Measurements from ENCODE around the gene GPC6.

GPC6 gene

GRCh38 chr13:93975242-93975641 lies 748.6 kb downstream of the GPC6 start:
- no peak for DNase-seq (ENCODE audit: extremely low read depth, low read depth)
- TF ChIP-seq CTCF (IDR thresholded peaks at IDR 0.05; ENCODE audit: low read depth, low read length), result no peak

GRCh38 chr13:93976528-93976927 lies 749.9 kb downstream of the GPC6 start:
- DNase-seq (ENCODE audit: extremely low read depth, low read depth), result no peak
- TF ChIP-seq CTCF (IDR thresholded peaks at IDR 0.05; ENCODE audit: low read depth, low read length), result no peak

- DNase-seq (ENCODE audit: extremely low read depth, low read depth), result no peak
- TF ChIP-seq CTCF (IDR thresholded peaks at IDR 0.05; ENCODE audit: low read depth, low read length), result no peak
Measured at GRCh38 chr13:93977986-93978385, 751.4 kb downstream of the GPC6 start.

GRCh38 chr13:93981426-93981977 lies 754.9 kb downstream of the GPC6 start:
- no peak for DNase-seq (ENCODE audit: extremely low read depth, low read depth)
- no peak for TF ChIP-seq CTCF (IDR thresholded peaks at IDR 0.05; ENCODE audit: low read depth, low read length)

- no peak for DNase-seq (ENCODE audit: extremely low read depth, low read depth)
- no peak for TF ChIP-seq CTCF (IDR thresholded peaks at IDR 0.05; ENCODE audit: low read depth, low read length)
Measured at GRCh38 chr13:93982179-93982918, 755.7 kb downstream of the GPC6 start.

- no peak for TF ChIP-seq CTCF (IDR thresholded peaks at IDR 0.05; ENCODE audit: low read depth, low read length)
Measured at GRCh38 chr13:93984052-93984451, 757.4 kb downstream of the GPC6 start.

GRCh38 chr13:93984876-93985275 lies 758.3 kb downstream of the GPC6 start:
- DNase-seq (ENCODE audit: extremely low read depth, low read depth), result no peak
- no peak for TF ChIP-seq CTCF (IDR thresholded peaks at IDR 0.05; ENCODE audit: low read depth, low read length)

More at GRCh38 chr13:93984052-93984451, 757.4 kb downstream of the GPC6 start:
- no peak for DNase-seq (ENCODE audit: extremely low read depth, low read depth)

Data from AG09319 (cell line).